CD4-positive, alpha-beta T cell treated with Interleukin-15 for 1 hour (primary cell): Measurements from ENCODE around the gene SPSB3.

Source experiments
- DNase-seq: peaks from one replicate; pipeline ENCODE4 v3.0.0-alpha.2; 2020

Gene SPSB3

GRCh38 chr16:1782408-1783264 is at the start of gene SPSB3, which contains the start of gene NUBP2:
Gene SPSB3 (minus strand): TSS chr16:1782571. CDS start chr16:1781483, 1,088 bp downstream.
Gene NUBP2 (plus strand): TSS chr16:1782960. CDS start chr16:1783021, 61 bp downstream.
- DNase-seq: peak; percentile 100

GRCh38 chr16:1831186-1832075 is 49.1 kb upstream of the SPSB3 start:
- DNase-seq: no peak

DNA sequence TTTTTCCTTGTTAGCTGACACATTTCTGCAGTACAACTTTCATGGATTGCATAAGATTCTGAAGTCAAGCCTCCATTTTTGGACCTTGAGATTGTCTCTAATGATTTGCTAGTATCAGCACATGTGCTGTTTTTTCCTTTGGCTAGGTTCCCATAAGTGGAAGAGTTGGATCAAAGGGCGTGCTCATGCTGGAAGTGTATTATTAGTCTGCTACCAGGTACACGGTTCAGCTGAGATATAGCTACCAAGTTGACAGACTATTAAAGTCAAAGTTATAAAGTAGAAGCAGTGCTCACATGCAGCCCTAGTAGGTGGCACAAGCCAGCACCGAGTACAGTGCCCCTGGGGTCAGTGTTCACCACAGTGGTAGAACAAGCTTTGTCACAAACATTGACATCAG is 47.8 kb upstream of the SPSB3 start:
- no peak for DNase-seq

DNA sequence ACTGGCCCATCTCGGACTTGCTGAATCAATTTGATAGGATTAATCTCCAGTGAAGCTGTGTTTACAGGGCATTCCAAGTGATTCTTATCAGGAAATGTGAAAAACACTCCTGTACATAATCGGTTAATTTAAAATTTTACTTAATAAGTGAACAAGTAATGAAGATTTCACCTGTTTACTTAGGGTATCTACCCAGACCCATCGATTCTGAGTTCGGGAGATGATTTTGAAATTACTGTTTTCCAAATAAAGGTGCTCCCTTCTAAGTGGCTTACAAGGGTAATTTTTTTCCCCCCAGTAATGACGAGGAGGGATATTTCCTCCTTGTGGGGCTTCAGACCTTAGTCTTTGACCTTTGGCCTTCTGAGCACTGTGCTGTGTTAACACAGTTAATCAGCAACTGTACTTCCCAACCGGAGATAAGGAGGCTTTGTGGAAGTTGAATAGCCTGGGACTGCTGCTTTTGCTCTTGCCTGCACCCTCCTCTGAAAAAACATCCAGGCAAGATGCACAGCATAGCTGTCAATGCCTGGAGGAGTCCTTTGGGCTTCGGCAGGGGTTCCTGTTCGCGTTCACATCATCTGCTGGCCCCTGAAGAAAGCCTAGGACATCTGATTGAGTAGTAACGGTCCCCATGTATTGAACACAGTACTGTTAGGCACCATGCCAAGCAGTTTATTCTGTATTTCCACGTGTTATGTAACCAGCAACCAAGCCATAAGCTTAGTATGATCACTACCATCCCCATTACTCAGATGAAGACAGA is 46.5 kb upstream of the SPSB3 start:
- DNase-seq: no peak

DNA sequence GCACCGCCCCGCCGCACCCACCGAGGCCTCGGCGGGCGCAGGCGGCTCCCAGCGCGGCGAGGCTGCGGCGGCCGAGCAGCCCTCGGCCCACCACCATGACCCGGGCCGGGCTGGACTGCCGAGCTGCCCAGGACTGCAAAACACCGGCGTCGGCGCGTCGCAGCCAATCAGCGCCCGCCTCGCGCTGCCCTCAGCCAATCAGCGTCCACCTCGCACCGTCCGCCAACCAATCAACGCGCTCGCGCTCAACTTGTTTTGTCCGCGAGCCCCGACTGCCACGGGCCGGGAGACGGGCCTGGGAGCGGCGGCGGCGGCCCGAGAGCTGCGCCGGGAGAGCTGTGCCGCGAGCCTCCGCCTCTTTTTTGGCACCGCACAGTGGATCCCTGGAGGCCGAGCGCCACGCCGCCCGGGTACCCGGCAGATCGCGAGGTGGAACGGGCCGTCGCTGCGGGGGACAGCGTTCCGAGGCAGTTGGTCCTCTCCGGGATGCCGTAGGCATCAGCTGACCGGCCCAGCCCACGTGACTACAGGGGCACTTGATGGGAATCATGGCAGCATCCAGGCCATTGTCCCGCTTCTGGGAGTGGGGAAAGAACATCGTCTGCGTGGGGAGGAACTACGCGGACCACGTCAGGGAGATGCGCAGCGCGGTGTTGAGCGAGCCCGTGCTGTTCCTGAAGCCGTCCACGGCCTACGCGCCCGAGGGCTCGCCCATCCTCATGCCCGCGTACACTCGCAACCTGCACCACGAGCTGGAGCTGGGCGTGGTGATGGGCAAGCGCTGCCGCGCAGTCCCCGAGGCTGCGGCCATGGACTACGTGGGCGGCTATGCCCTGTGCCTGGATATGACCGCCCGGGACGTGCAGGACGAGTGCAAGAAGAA is 44.6 kb upstream of the SPSB3 start, which contains the start of the genes FAHD1 and HAGH:
FAHD1 (plus strand) TSS at position 516 of the 883 bp plus-strand sequence; CDS start at position 549, 33 bp downstream.
HAGH (minus strand) TSS at position 135 of the 883 bp plus-strand sequence; CDS start at position 97, 38 bp downstream.
- peak; percentile 90 for DNase-seq

DNA sequence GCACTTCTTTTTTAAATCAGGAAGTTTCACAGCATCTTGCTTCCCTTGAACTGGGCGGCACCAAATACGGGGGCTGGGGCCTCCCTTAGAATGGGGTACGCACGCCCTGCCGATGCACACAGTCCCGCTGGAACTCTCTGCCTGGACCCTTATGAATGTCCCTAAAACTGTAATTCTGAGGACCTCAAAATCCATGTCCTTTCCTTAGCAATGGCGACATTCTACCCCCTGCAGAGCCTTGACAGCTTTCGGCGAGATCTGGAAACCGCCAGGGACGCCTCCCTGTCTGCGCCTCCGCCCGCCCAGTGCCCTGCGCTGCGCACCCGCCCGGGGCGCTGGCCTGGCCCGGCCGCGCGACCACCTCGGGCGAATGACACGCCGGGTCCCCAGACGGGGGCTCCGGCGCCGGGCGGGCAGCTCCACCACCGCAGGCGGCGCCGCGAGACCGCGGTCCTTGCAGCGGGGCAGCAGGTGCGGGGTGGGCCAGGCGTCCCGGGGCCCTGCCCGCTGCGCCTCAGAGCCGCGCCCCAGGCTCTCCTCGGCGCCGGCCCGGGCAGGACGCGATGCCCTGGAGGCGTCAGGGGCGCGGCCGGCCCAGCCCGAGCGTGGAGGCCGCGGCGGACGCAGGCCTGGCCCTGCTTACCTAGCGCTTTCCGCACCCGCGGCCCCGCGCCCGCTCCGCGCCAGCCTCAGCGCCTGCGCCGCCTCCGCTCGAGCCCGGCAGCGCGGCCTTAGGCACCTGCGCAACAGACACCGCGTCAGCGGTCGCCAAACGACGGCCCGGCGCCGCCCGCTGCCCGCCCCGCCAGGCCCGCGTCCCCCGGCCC is 43.7 kb upstream of the SPSB3 start:
- no peak for DNase-seq

DNA sequence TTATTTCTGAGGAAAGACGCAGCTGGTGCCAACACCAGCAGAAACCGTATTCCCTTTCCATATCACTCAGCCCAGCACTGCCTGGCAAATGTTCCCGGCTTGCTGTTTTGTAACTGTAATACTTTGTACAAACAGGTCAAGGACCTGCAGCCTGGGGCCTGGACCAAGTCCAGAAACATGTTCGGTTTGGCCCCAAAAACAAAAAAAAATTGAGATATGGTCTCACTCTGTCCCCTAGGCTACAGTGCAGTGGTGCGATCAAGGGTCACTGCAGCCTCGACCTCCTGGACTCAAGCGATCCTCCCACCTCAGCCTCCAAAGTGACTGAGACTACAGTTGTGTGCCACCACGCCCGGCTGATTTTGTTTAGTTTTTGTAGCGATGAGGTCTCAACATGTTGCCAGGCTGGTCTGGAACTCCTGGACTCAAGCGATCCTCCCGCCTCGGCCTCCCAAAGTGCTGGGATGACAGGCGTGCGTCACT is 43.1 kb upstream of the SPSB3 start:
- no peak for DNase-seq

- DNase-seq: no peak
Measured at GRCh38 chr16:1823821-1824220, 41.5 kb upstream of the SPSB3 start.

- no peak for DNase-seq
Measured at GRCh38 chr16:1822801-1823200, 40.4 kb upstream of the SPSB3 start.

DNA sequence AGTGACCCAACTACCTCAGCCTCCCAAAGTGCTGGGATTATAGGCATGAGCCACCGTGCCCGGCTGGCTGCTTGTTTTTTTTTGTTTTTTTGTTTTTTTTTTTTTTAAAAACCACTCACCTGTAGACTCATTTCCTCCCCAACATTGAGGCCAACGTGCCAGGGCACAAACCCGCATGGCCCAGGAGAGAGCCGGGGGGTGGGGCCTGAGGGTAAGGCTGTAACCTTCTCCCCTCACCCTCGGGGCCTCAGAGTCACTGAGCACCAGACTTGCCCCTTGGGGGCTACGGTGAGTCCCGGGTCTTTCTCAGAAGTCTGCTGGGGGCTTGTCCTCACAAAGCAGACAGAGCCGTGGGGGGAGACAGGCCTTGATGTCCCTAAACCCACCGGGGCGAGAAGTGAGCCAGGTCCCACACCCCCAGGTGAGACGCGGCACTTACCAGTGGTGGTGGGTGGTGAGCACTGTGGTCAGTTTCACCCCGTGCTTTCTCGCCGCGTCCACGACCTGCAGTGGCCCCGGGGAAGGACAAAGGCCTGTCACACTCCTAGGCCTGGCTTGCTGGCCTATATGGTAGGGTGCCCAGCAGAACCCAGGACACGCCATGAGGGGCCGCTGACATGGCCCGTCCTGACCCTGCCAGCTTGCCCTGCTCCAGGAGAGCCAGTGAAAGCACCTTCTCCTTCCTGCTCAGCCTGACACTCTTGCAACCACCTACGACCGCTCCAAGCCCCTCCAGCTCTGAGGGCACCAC is 39.7 kb upstream of the SPSB3 start:
- no peak for DNase-seq

- DNase-seq: no peak
Measured at GRCh38 chr16:1820946-1821290, 38.5 kb upstream of the SPSB3 start.

DNA sequence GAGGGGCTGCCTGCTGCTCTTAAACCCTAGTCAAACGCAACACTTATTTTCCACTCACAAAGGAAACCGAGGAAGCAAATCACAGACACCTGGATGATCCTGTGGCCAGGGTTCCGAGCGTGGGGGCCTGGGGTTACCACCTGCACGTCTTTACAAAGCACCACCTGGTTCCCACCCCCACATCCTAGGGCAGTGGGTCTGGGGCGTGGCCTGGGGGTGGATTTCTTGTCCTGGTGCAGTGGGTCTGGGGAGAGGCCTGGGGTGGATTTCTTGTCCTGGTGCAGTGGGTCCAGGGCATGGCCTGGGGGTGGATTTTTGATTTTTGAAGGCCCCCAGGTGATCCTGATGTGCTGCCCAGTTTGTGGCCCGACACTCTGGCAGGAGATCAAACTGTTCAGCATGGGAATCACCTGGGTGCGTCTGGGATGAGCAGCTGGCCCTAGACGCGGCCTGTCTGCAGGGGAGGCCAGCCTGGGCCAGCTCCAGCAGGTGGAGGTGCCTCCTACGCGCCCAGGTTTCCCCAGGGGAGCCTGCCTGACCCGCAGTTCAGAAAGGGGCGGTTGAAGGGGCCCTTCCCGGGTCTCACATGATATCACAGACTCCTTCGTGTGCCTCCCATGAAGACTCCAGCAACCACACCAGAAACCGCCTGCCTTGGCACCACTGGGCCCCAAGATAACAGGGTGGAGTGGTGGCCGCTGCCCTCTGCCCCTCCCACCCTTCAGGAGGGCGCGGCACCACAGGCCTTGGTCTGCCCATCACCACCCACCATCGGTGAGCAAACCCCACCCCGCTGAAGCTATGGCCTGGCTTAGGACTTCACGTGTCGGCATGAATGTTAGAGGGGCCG is 38.0 kb upstream of the SPSB3 start:
- no peak for DNase-seq

DNA sequence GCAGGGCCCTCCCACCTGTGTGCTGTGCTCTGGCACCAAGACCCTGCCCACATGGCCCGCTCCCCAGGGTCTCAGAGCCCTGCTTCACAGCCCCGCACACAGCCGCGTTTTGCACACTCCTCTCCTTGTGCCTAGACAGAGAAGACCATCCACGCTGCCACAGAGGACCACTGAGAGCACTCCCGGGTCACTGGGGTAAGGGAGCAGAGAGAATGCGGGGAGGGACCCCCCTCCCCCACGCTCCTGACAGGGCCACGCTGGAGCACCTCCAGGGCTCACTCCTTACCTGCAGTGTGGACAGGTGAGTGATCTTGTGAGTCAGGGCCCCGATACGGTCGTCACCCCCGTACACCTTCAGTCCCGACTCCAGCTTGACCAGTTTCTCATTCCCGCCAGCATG is 37.2 kb upstream of the SPSB3 start:
- DNase-seq: no peak

DNA sequence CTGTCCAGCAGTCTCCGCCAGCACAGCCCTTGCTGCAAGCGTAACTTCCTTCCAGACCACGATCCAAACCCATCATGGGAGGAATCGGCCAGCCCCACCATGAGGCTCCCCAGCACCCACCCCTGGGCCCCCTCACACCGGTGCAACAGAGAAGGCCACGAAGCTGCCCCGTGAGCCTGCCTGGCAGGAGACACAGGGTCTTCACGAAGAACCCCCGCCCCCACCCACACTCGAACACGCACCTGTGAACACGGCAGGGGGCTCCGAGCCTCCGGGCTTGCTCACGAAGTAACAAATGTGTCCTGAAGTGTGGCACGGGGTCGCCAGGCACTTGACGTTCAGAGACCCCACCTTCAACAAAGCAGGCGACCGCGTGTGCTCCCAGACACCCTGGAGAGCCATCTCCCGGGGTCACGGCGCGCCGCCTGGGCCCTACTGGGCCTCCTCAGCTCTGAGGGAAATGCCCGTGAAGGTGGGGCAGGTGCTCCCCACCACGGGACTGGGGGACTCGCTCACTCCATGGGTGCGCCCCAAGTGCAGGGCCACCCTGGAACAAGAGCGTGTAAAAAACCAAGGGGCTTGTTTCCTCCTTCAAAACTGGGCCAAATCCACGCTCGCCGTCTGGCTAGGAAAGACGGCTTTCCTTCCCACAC is 36.6 kb upstream of the SPSB3 start:
- DNase-seq: no peak

GRCh38 chr16:1818204-1818872 is 36.0 kb upstream of the SPSB3 start:
- no peak for DNase-seq

GRCh38 chr16:1817716-1818115 is 35.3 kb upstream of the SPSB3 start:
- DNase-seq: no peak

GRCh38 chr16:1817276-1817589 is 34.9 kb upstream of the SPSB3 start:
- DNase-seq: no peak
